NCI-H128 (cell line): Measurements from ENCODE around the gene CIC.

Experiments used
- DNase-seq: peaks from one replicate; lab custom pipeline; 2025; ENCODE audit not compliant: unreplicated experiment; lab: John Stamatoyannopoulos, UW

CIC gene

DNA sequence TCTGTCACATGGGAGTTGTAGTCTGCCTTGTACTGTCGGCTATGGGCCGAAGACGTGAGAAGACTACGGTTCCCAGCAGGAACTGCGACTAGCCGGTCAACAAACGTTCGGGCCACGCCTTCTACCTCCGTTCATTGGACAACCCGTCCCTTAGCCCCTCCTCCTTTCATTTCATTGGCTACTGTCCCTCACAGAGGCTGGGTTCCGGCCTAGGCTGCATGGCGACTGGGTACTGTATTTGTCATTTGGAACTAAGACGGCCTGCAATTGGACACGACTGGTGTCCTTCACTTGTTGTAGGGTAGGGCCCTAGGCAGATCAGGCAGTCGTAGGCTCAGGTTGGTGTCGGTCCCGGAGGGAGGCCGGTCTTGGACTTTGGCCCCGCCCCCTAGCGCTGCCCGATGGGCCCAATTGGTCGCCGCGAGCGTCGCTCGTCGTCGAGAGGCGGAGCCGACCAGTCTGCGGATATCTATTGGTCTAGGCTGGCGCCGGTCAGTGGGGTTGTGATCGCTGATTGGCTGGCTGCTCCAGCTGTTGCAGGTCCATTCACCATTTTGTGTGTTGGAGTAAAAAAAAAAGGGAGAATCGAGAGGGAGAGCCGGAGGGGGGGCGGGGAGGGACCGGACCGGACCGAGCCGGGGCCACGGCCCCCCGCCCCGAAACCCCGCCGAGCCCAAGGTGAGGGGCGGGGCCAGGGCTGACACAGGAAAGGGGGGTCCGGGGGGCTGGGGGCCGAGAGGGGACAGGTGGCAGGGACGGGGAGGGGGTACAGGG, at the start of gene CIC:
CIC (plus strand) TSS at position 549 of the 774 bp plus-strand sequence. CDS start 2,532 bp downstream, outside the sequence.
- peak; percentile 100 for DNase-seq

- peak; percentile 96 for DNase-seq
Observed at GRCh38 chr19:42219812-42220750, 49.0 kb upstream of the CIC start, which contains the start of gene ZNF526. Gene ZNF526 (plus strand): TSS chr19:42220312. CDS start chr19:42224404, 4,092 bp downstream.

GRCh38 chr19:42220751-42221097, 48.3 kb upstream of the CIC start:
- DNase-seq, result no peak

DNA sequence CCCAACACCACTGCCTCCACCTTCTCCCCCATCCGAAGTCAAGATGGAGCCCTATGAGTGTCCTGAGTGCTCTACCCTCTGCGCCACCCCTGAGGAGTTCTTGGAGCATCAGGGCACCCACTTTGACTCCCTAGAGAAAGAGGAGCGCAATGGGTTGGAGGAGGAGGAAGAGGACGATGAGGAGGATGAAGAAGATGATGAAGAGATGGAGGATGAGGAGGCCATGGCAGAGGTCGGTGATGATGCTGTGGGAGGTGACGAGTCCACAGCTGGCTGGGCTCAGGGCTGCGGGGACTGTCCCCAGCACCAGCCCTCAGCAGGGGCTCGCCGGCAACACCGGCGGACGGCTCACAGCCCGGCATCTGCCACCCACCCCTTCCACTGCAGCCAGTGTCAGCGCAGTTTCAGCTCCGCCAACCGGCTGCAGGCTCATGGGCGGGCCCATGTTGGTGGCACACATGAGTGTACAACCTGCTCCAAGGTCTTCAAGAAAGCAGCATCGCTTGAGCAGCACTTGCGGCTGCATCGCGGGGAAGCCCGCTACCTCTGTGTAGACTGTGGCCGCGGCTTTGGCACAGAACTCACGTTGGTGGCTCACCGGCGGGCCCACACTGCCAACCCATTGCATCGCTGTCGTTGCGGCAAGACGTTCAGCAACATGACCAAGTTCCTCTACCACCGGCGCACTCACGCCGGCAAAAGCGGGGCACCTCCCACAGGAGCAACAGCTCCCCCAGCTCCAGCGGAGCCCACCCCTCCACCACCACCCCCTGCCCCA, 43.9 kb upstream of the CIC start:
- DNase-seq, result no peak

- no peak for DNase-seq
Observed at GRCh38 chr19:42225718-42226292, 43.2 kb upstream of the CIC start.

GRCh38 chr19:42226886-42227285, 42.2 kb upstream of the CIC start:
- no peak for DNase-seq

GRCh38 chr19:42228641-42229040, 40.4 kb upstream of the CIC start:
- DNase-seq, result no peak

GRCh38 chr19:42229301-42229854, 39.7 kb upstream of the CIC start:
- DNase-seq, result no peak

DNA sequence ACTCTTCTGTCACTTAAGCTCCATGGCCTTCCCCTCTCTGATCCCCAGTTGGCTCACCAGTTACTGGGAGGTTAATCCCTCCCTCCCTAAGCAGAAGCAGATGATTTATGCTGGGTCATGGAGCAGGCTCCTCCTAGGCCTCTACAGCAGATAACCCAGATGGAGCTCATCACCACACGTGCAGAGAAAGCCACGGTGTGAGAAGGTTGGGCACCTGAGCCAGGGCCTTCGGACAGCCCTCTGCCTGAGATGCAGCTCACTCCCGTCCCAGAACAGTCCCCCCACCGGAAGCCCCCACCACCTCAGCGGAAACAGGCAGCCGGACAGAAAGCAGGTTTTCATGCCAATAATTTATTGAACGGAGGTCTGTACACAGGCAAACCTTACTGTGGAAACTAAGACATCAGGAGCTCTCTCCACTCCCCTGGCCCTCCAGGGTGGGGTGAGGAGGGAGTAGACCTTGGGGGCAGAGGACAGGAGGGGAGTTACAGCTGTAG, 39.1 kb upstream of the CIC start:
- DNase-seq, result no peak

- no peak for DNase-seq
Observed at GRCh38 chr19:42230571-42230970, 38.5 kb upstream of the CIC start.

DNA sequence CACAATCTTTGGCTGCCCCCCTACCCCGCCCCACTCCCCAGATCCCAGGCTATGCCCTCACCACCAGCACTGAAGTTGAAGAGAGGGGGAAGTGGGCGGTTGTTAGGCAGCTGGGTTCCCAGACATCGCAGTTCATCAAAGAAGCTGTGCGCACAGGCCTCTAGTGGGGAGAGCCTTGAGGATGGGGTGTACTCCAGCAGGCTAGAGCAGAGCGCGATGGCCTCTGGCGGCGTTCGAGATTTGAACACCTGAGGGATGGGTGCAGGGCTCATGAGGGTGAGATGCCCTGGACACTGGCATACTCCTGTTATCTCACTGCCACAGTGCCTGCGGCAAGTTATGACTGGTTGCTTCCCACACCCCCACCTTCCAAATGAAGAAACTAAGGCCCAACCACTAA, 36.6 kb upstream of the CIC start:
- no peak for DNase-seq

DNA sequence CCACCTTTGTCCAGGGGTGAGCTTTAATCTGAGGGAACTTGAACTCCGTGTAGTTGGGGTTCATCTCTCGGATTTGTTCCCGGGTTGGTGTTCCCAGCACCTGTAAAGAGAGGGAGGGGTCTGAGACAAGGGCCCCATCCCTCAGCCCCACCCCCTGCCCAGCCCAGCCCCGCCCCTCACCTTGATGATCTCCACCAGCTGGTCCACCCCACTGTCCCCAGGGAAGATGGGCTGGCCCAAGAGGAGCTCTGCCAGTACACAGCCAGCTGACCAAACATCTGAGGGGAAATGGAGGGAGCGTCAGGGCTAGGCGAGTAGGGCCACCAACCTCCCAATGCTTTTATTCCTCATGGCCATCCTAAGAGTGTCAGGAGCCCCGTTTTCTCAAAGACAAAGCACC, 35.9 kb upstream of the CIC start:
- no peak for DNase-seq

DNA sequence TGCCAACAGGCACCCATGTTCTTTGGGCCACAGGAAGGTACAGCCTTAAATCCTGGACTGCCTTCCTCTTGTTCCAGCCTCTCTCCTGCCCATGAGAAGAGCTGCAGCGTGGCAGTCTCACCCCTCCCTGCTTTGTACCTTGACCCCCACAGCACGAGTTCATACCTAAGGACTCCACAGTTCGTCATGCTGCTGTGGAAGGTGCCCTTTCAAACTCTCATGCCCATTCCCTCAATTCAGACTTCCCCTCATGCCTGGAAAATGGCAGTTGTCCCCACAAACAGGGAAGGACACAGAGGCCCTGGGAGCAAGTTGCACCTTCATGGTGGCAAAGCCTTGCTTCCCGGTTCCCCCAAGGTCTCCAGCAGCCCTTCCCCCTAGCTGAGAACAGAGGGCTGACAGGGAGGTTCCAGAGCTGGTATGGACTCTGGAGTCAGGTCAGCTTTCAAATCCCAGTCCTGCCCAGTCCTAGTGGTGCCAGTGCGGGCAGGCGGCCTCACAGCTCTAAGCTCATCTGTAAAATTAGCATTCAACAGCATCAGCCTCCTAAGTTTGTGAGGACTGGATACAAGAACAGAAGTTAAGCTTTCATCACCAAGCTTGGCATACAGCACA, 35.3 kb upstream of the CIC start:
- no peak for DNase-seq

GRCh38 chr19:42234364-42234763, 34.7 kb upstream of the CIC start:
- no peak for DNase-seq

- no peak for DNase-seq
Observed at GRCh38 chr19:42235181-42235580, 33.9 kb upstream of the CIC start.

GRCh38 chr19:42239544-42240220, 29.4 kb upstream of the CIC start:
- no peak for DNase-seq

GRCh38 chr19:42241279-42241678, 27.8 kb upstream of the CIC start:
- DNase-seq, result no peak

GRCh38 chr19:42242069-42242511, 27.0 kb upstream of the CIC start:
- DNase-seq, result no peak
